GM23338 (cell line): ENCODE results near the gene SMC5. TPM values are rescaled to one million over a fixed set of nuclear protein-coding genes. Genes with fewer than 3 reads are reported as not detected.

Source experiments
- ATAC-seq: fragments of 200-7000 bp; cut with Tn5 transposase; 3 replicates; pipeline ENCODE4 v1.9.1; 2020
- DNase-seq: peaks from one replicate; pipeline ENCODE4 v3.0.0-alpha.2; 2015; ENCODE audit warnings: low spot score
- H2AFZ ChIP-seq: fragments of 200-600 bp; sonication (generic); 2 replicates; pipeline ENCODE4 v1.8.0; 2016; ENCODE audit warnings: antibody characterized with exemption, mild to moderate bottlenecking, moderate library complexity
- H3F3A ChIP-seq: fragments of 200-600 bp; sonication (generic); replicated peaks from 2 replicates; pipeline ENCODE4 v1.8.0; 2017; ENCODE audit warnings: antibody characterized with exemption, mixed run types, low read depth
- H3K27ac ChIP-seq: fragments of 200-600 bp; sonication (generic); 2 replicates; pipeline ENCODE4 v1.6.1; 2016; ENCODE audit warnings: low read depth
- H3K27me3 ChIP-seq: fragments of 200-600 bp; sonication (generic); 2 replicates; pipeline ENCODE4 v1.8.0; 2016; ENCODE audit warnings: mild to moderate bottlenecking, mixed run types, moderate library complexity; ENCODE audit not compliant: insufficient read depth
- H3K36me3 ChIP-seq: fragments of 200-600 bp; sonication (generic); 2 replicates; pipeline ENCODE4 v1.8.0; 2016; ENCODE audit warnings: mild to moderate bottlenecking; ENCODE audit not compliant: insufficient read depth
- H3K4me1 ChIP-seq: fragments of 200-600 bp; sonication (generic); 2 replicates; pipeline ENCODE4 v1.8.0; 2016; ENCODE audit warnings: mild to moderate bottlenecking, moderate library complexity; ENCODE audit not compliant: insufficient read depth
- H3K4me2 ChIP-seq: fragments of 200-600 bp; sonication (generic); 2 replicates; pipeline ENCODE4 v1.7.1; 2017; ENCODE audit warnings: mixed run types
- H3K4me3 ChIP-seq: fragments of 200-600 bp; sonication (generic); 2 replicates; pipeline ENCODE4 v1.6.1; 2016; ENCODE audit warnings: mixed run types
- H3K79me2 ChIP-seq: fragments of 200-600 bp; sonication (generic); replicated peaks from 2 replicates; pipeline ENCODE4 v1.8.0; 2017; ENCODE audit warnings: mild to moderate bottlenecking; ENCODE audit not compliant: insufficient read depth
- H3K9me2 ChIP-seq: fragments of 200-600 bp; sonication (generic); 2 replicates; pipeline ENCODE4 v1.8.0; 2017; ENCODE audit not compliant: insufficient read depth
- H4K20me1 ChIP-seq: fragments of 200-600 bp; sonication (generic); replicated peaks from 2 replicates; pipeline ENCODE4 v1.8.0; 2017; ENCODE audit warnings: mild to moderate bottlenecking; ENCODE audit not compliant: insufficient read depth
- H3K27ac Mint-ChIP-seq: 2 replicates; pipeline ENCODE4 v1.8.0; 2020; ENCODE audit warnings: inconsistent platforms, mild to moderate bottlenecking, moderate library complexity, mixed read lengths
- H3K27me3 Mint-ChIP-seq: 3 replicates; pipeline ENCODE4 v1.8.0; 2022; ENCODE audit warnings: low read depth, mild to moderate bottlenecking, moderate library complexity, mixed read lengths, inconsistent platforms; ENCODE audit not compliant: insufficient read depth, poor library complexity
- H3K36me3 Mint-ChIP-seq: 3 replicates; pipeline ENCODE4 v1.8.0; 2021; ENCODE audit warnings: low read depth, mild to moderate bottlenecking, inconsistent platforms, moderate library complexity, mixed read lengths
- H3K4me1 Mint-ChIP-seq: 3 replicates; pipeline ENCODE4 v1.8.0; 2020; ENCODE audit warnings: mild to moderate bottlenecking, inconsistent platforms, mixed read lengths
- H3K4me3 Mint-ChIP-seq: 3 replicates; pipeline ENCODE4 v1.8.0; 2021; ENCODE audit warnings: moderate library complexity, mild to moderate bottlenecking, inconsistent platforms, mixed read lengths
- H3K9me3 Mint-ChIP-seq: 3 replicates; pipeline ENCODE4 v1.8.0; 2020; ENCODE audit warnings: moderate library complexity, mild to moderate bottlenecking, inconsistent platforms, mixed read lengths
- CREB1 ChIP-seq: fragments of 250-450 bp; sonication (Bioruptor Pico); IDR thresholded peaks from 2 replicates; pipeline ENCODE4 v1.5.0; 2020; ENCODE audit warnings: low read depth, mild to moderate bottlenecking, moderate library complexity
- CTCF ChIP-seq, 2 experiments: fragments of 200-600 bp in 1 of 2; sonication (generic) in 1 of 2; conservative IDR thresholded peaks; 2 replicates each; pipeline versions ENCODE4 v1.5.1 to v1.6.1; 2016 to 2017; ENCODE audit warnings: antibody characterized with exemption in 2 of 2, low read depth in 2 of 2, mild to moderate bottlenecking in 2 of 2, moderate library complexity in 1 of 2
- ETS1 ChIP-seq: IDR thresholded peaks from 2 replicates; pipeline ENCODE4 v1.6.1; 2016; ENCODE audit warnings: antibody characterized with exemption
- EZH2 ChIP-seq: fragments of 200-600 bp; sonication (generic); IDR thresholded peaks from one replicate; pipeline ENCODE4 v1.8.0; 2017; ENCODE audit warnings: antibody characterized with exemption, mild to moderate bottlenecking, low read depth; ENCODE audit not compliant: unreplicated experiment
- EZH2phosphoT487 ChIP-seq: fragments of 200-600 bp; sonication (generic); IDR thresholded peaks from one replicate; pipeline ENCODE4 v1.8.1; 2018; ENCODE audit warnings: antibody characterized with exemption; ENCODE audit not compliant: unreplicated experiment
- JUNB ChIP-seq: IDR thresholded peaks from one replicate; pipeline ENCODE4 v1.6.1; 2016; ENCODE audit warnings: antibody characterized with exemption; ENCODE audit not compliant: unreplicated experiment
- NANOG ChIP-seq: IDR thresholded peaks from 2 replicates; pipeline ENCODE4 v1.6.1; 2016; ENCODE audit warnings: antibody characterized with exemption, borderline replicate concordance
- POLR2AphosphoS5 ChIP-seq: IDR thresholded peaks from 2 replicates; pipeline ENCODE4 v1.6.1; 2016; ENCODE audit warnings: antibody characterized with exemption, low read depth
- REST ChIP-seq: IDR thresholded peaks from one replicate; pipeline ENCODE4 v1.6.1; 2018; ENCODE audit warnings: antibody characterized with exemption; ENCODE audit not compliant: unreplicated experiment
- STAT1 ChIP-seq: IDR thresholded peaks from one replicate; pipeline ENCODE4 v1.6.1; 2016; ENCODE audit warnings: antibody characterized with exemption; ENCODE audit not compliant: unreplicated experiment
- ZNF114 ChIP-seq: fragments of 250-450 bp; sonication (Bioruptor Pico); IDR thresholded peaks from 2 replicates; pipeline ENCODE4 v1.5.0; 2020; ENCODE audit warnings: mild to moderate bottlenecking, moderate library complexity
- ZNF331 ChIP-seq: fragments of 250-450 bp; sonication (Bioruptor Pico); IDR thresholded peaks from 2 replicates; pipeline ENCODE4 v1.5.0; 2020; ENCODE audit warnings: low read depth, mild to moderate bottlenecking, moderate library complexity
- ZNF462 ChIP-seq: fragments of 250-450 bp; sonication (Bioruptor Pico); IDR thresholded peaks from 2 replicates; pipeline ENCODE4 v1.5.0; 2020; ENCODE audit warnings: mild to moderate bottlenecking, moderate library complexity
- polyA plus RNA-seq: library from polyadenylated mRNA; unstranded; fragments of >200 nt; fragmentation: Nextera tagmentation; extraction: Ambion mirVana; gene quantifications from 2 replicates; pipeline ENCODE4 v1.2.1, GENCODE V29; 2016
- total RNA-seq: library from RNA; depleted of rRNA; stranded (reverse); fragments of >200 nt; shearing (Covaris generic); gene quantifications from 2 replicates; pipeline ENCODE4 v1.2.3, GENCODE V29; 2014

Gene SMC5
- total and polyA plus RNA-seq, 2 experiments from 2014 or later = 27.9 to 29.0 TPM

- no peak overlapping the region for H3K4me3 Mint-ChIP-seq
- no peaks in the 10 kb centered on the region for H3K27me3 ChIP-seq
- H3K4me1 Mint-ChIP-seq = no peaks in the 10 kb centered on the region
- H3K4me1 ChIP-seq = no peaks in the 10 kb centered on the region
- H3K36me3 Mint-ChIP-seq = peaks cover 28% of the 10 kb centered on the region
- H3K36me3 ChIP-seq = peaks cover 4% of the 10 kb centered on the region; the same call in 1 of the 2 replicates
- no peak for DNase-seq
- H3K27ac ChIP-seq = no peak overlapping the region
- no peaks in the 10 kb centered on the region for H3K27me3 Mint-ChIP-seq
- H2AFZ ChIP-seq = no peak overlapping the region
- no peaks in the 10 kb centered on the region for H3K9me2 ChIP-seq
- H3K4me2 ChIP-seq = no peak overlapping the region
- no peak for TF ChIP-seq ZNF331 (CRISPR knock-in tag)
- no peak for TF ChIP-seq NANOG
- no peak for TF ChIP-seq EZH2phosphoT487
- TF ChIP-seq ETS1 = no peak
- no peak for TF ChIP-seq STAT1
- no peak for TF ChIP-seq CREB1 (CRISPR knock-in tag)
- no peak for TF ChIP-seq EZH2
- no peak for TF ChIP-seq ZNF114
- no peak for TF ChIP-seq REST
- no peak for TF ChIP-seq CTCF (conservative IDR thresholded peaks at IDR 0.05; ENCODE audit: low read depth in 2 of 2)
- no peak for TF ChIP-seq ZNF462 (CRISPR knock-in tag)
- no peak for TF ChIP-seq POLR2AphosphoS5
- TF ChIP-seq JUNB = no peak
- H3K79me2 ChIP-seq = no peaks in the 10 kb centered on the region; the same call in 1 of the 2 replicates
- no peaks in the 10 kb centered on the region for H3K9me3 Mint-ChIP-seq
- H4K20me1 ChIP-seq = no peaks in the 10 kb centered on the region; the same call in 1 of the 2 replicates
- ATAC-seq = no peak
- H3K4me3 ChIP-seq = no peak overlapping the region
- H3F3A ChIP-seq = no peaks in the 10 kb centered on the region
- H3K27ac Mint-ChIP-seq = peak overlapping the region; percentile 51; the same call in 1 of the 2 replicates
Observed at GRCh38 chr9:70283848-70284247, 25.1 kb downstream of the SMC5 start.
